Right lobe of liver (tissue), 4 donors: ENCODE results near the gene MON2.

Experiments used
- POLR2A ChIP-seq: fragments of 450-650 bp; IDR thresholded peaks from one replicate; pipeline ENCODE4 v1.6.1; 2017; ENCODE audit warnings: antibody characterized with exemption, mild to moderate bottlenecking
- TF ChIP-seq, protein P1 (sequence below), 4 donors: fragments of 200-600 bp in 3 of 4; fragments of 450-650 bp in 1 of 4; IDR thresholded peaks; one replicate each; pipeline versions ENCODE4 v1.5.1 to v1.8.0; 2016 to 2022; ENCODE audit warnings: antibody characterized with exemption in 4 of 4, mild to moderate bottlenecking in 2 of 4
- donor health status: DM: no; HTN: no; CAD: no.
- donor health status: DM: no; HTN: no; CAD: no.
- donor health status: DM: no; HTN: yes; CAD: no.

DNA sequence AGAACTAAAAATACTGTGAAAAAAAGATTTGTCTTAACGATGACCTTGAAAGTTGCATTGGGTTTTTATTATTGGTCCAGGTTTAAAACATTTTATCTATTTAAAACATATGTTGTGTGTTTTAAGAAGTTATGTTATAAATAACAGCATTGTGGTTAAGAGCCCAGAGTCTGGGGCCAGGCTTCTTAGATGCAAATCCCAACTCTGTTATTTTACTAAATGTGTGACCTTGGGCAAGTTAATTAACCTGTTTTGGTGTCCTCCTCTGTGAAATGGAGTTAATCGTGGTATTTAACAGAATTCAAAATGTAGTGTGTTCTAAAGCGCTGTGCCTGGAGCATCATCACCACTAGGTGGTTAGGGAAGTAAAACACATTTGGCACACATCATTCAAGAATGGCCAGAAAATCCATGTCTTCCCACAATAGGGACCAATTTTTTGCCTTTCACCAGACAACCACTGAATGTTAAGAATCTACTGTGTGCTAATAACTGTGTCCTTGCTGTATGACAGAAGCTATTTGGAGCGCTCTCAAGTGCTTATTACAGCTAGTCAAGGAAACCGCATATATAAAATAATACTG is 133.3 kb downstream of the MON2 start:
- TF ChIP-seq, protein P1, sequence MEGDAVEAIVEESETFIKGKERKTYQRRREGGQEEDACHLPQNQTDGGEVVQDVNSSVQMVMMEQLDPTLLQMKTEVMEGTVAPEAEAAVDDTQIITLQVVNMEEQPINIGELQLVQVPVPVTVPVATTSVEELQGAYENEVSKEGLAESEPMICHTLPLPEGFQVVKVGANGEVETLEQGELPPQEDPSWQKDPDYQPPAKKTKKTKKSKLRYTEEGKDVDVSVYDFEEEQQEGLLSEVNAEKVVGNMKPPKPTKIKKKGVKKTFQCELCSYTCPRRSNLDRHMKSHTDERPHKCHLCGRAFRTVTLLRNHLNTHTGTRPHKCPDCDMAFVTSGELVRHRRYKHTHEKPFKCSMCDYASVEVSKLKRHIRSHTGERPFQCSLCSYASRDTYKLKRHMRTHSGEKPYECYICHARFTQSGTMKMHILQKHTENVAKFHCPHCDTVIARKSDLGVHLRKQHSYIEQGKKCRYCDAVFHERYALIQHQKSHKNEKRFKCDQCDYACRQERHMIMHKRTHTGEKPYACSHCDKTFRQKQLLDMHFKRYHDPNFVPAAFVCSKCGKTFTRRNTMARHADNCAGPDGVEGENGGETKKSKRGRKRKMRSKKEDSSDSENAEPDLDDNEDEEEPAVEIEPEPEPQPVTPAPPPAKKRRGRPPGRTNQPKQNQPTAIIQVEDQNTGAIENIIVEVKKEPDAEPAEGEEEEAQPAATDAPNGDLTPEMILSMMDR (IDR thresholded peaks at IDR 0.05), result no peak
- no peak for TF ChIP-seq POLR2A
